HG03280 (cell line): ENCODE results near the gene TPM2.

Source experiments
- ATAC-seq: cut with Tn5 transposase; IDR thresholded peaks from one replicate; pipeline ENCODE4 v1.9.1; 2021; ENCODE audit warnings: mild to moderate bottlenecking, moderate library complexity; ENCODE audit not compliant: unreplicated experiment

Gene TPM2

DNA sequence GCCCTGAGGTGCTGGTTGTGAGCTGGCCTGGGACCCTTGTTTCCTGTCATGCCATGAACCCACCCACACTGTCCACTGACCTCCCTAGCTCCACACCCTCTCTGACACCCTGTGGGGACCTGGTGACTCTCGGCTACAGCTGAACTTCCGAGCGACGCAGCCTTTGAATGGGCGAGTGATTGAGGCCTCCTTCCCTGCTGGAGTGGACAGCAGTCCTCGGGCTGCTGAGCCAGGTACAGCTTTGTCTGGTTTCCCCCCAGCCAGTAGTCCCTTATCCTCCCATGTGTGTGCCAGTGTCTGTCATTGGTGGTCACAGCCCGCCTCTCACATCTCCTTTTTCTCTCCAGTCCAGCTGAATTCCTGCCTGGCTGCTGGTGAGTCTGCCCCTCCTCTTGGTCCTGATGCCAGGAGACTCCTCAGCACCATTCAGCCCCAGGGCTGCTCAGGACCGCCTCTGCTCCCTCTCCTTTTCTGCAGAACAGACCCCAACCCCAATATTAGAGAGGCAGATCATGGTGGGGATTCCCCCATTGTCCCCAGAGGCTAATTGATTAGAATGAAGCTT lies 9.9 kb downstream of the TPM2 start:
- ATAC-seq = no peak

DNA sequence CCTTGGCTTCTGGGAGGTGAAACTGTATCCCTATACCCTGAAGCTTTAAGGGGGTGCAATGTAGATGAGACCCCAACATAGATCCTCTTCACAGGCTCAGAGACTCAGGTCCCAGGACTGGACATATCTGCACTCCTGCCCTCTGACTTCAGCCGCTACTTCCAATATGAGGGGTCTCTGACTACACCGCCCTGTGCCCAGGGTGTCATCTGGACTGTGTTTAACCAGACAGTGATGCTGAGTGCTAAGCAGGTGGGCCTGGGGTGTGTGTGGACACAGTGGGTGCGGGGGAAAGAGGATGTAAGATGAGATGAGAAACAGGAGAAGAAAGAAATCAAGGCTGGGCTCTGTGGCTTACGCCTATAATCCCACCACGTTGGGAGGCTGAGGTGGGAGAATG lies 10.6 kb downstream of the TPM2 start:
- ATAC-seq = no peak

DNA sequence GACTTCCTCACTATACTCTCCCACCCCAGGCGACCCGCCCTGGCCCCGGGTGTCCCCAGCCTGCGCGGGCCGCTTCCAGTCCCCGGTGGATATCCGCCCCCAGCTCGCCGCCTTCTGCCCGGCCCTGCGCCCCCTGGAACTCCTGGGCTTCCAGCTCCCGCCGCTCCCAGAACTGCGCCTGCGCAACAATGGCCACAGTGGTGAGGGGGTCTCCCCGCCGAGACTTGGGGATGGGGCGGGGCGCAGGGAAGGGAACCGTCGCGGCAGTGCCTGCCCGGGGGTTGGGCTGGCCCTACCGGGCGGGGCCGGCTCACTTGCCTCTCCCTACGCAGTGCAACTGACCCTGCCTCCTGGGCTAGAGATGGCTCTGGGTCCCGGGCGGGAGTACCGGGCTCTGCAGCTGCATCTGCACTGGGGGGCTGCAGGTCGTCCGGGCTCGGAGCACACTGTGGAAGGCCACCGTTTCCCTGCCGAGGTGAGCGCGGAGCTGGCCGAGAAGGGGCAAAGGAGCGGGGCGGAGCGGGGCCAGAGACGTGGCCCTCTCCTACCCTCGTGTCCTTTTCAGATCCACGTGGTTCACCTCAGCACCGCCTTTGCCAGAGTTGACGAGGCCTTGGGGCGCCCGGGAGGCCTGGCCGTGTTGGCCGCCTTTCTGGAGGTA lies 13.9 kb downstream of the TPM2 start:
- ATAC-seq = no peak

- no peak for ATAC-seq
Measured at GRCh38 chr9:35675204-35675603, 14.5 kb downstream of the TPM2 start.

- ATAC-seq = no peak
Measured at GRCh38 chr9:35674025-35674361, 15.7 kb downstream of the TPM2 start.

DNA sequence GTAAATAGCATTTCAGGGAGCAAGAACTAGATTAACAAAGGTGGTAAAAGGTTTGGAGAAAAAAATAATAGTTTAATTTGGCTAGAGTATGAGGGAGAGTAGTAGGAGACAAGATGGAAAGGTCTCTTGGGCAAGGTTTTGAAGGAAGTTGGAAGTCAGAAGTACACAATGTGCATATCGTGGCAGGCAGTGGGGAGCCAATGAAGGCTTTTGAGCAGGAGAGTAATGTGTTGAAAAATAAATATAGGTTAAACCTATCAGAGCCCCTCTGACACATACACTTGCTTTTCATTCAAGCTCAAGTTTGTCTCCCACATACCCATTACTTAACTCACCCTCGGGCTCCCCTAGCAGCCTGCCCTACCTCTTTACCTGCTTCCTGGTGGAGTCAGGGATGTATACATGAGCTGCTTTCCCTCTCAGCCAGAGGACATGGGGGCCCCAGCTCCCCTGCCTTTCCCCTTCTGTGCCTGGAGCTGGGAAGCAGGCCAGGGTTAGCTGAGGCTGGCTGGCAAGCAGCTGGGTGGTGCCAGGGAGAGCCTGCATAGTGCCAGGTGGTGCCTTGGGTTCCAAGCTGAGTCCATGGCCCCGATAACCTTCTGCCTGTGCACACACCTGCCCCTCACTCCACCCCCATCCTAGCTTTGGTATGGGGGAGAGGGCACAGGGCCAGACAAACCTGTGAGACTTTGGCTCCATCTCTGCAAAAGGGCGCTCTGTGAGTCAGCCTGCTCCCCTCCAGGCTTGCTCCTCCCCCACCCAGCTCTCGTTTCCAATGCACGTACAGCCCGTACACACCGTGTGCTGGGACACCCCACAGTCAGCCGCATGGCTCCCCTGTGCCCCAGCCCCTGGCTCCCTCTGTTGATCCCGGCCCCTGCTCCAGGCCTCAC lies 16.3 kb downstream of the TPM2 start, which contains the start of gene CA9:
TSS of gene CA9 (plus strand) at position 797 of the 893 bp plus-strand sequence. CDS start at position 829, 32 bp downstream.
- no peak for ATAC-seq

GRCh38 chr9:35669331-35670145 lies 20.2 kb downstream of the TPM2 start:
- no peak for ATAC-seq

GRCh38 chr9:35667939-35668338 lies 21.8 kb downstream of the TPM2 start:
- ATAC-seq = no peak

- no peak for ATAC-seq
Measured at GRCh38 chr9:35666549-35666948, 23.2 kb downstream of the TPM2 start.

GRCh38 chr9:35666045-35666444 lies 23.7 kb downstream of the TPM2 start:
- no peak for ATAC-seq

DNA sequence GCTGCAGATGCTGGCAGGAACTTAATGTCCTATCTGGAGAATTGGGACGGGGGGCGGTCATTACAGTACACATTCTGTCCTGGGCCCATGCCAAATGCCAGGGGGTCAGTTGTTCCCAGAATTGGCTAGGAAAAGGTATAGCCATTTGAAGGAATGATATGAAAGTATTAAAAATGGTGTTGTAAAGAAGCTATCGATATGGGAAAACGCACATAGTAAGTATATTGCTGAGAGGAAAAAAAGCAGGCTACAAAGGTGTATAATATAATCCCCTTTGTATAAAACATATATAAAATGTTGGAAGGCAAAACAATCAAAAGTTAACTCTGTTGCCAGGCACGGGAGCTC lies 24.3 kb downstream of the TPM2 start:
- ATAC-seq = no peak

- ATAC-seq = peak; percentile 79
Measured at GRCh38 chr9:35664531-35665470, 24.9 kb downstream of the TPM2 start, which contains the start of gene ARHGEF39. Gene ARHGEF39, minus strand, starts transcription at chr9:35665195. Its CDS starts 26 bp downstream, at chr9:35665169.

DNA sequence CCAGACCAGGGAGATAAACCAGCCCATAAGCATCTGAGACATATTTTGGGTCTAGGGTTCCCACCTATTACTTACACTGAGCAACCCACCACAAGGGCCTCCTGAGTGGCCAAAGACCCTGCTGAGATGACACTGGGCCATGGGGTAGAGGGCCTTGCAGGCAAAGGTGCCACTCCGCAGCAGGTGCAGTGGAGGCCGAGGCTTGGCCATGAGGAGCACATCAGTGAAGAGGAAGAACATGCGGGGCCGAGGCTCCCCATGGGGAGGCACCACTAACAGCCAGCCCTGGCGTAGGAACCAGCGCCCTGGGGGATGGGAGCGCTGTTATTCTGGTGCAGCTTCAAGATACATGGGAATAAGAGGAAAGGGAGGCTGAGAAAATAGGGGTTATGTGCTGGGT lies 27.3 kb downstream of the TPM2 start:
- ATAC-seq = no peak

- ATAC-seq = no peak
Measured at GRCh38 chr9:35661756-35662350, 27.9 kb downstream of the TPM2 start.

DNA sequence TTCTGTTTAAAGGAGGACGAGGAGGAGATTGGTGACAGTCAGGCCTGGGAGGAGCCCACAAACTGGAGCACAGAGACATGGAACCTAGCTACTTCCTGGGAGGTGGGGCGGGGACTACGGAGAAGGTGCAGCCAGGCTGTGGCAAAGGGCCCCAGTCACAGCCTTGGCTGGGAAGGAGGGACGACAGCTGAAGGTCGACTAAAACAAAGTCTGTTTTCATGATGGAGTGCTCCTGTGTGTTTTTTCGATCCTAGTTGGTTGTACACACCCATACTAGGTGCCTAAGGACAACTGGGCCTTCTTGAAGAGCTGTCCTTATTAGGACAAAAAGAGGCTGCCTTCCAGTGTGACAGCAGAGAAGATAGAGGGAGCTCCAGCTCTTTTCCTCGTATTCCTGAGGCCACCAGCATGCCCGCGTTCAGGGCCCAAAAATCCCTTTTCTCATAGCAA lies 28.7 kb downstream of the TPM2 start:
- ATAC-seq = no peak

DNA sequence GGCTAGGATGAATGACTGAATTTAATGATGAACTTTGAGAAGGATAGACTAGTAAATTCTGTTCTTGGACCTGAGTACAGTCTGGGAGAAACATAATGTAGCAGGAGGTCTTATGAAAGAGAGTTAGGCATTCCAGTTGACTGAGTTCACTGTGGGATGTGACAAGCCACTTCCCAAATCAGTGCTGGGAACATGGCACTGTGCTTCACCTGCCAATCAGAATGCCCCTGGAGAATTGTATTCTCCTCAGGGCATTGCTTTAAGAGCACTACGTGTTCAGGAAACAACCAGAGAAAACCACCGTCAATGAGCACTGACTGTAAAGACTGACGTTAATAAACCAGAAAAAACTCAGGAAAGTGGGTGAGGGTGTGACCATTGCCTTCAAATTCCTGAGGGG lies 30.4 kb downstream of the TPM2 start:
- ATAC-seq = no peak

DNA sequence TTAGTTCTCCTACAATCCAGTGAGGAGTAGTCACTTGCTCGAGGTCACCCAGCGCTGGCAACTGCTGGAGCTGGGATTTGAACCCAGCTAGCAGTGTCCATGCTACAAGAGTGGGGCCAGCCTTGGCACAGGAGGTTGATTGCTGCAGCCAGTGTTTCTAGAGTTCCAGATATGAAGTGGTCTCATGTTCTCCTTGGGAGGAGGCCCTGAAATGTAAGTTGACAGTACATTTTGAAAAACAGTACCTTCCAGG lies 30.8 kb downstream of the TPM2 start:
- ATAC-seq = no peak

GRCh38 chr9:35658137-35658967 lies 31.4 kb downstream of the TPM2 start, which contains the start of gene CCDC107:
Gene CCDC107, plus strand, starts transcription at chr9:35658292. Its CDS starts 88 bp downstream, at chr9:35658380.
- ATAC-seq = peak; percentile 61
